NCI-H2196 (cell line): ENCODE results near the gene MTHFR.
A peak's percentile ranks its signal among the peaks of the same experiment; 100 is the strongest.

Source experiments
- DNase-seq: peaks from one replicate; lab custom pipeline; 2025; ENCODE audit not compliant: unreplicated experiment; lab: John Stamatoyannopoulos, UW

MTHFR gene

GRCh38 chr1:11736746-11737639 lies 68.8 kb downstream of the MTHFR start:
- peak; percentile 16 for DNase-seq

DNA sequence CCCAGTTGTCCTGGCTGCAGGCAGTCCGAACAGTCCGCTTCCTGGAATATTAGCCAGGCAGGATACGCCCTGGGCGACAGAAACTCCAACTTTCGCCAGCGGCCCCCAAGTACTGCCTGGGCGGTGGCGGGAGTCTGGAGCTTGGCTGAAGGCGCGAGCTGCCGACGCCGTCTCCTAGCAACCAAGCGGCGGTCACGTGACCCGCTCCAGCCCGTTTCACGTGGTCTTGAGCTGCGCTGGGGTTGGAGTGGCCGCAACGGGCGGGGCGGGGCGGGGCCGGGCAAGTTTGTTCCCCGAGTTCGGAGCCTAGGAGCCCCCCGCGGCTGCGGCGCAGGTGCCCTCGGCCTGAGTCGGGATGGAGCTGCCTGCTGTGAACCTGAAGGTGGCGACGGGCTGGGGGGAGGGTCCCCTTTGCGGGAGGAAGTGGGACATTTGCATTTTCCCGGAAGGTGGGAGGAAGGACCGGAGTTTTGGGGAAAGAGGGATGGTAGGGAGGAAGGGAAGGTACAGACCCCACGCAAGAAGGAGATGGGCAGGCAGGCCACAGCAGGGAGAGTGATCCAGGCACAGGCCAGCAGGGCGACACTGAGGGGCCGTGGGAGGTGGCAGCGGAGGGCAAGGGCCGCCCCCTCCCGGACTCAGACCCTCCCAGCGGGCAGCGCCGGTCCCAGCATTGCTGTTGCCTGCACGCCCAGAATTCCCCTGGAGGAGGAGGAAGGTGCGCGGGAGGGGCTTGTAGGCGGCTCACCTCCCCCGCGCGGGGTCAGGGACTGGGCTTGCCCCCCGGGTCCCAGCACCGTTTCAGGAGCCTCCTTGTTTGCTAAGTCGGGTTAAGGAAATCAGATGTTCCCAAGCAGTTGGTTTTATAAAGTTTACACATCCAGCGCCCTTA lies 69.7 kb downstream of the MTHFR start, which contains the start of gene AGTRAP:
Gene AGTRAP, plus strand, starts transcription at position 283 of the 892 bp plus-strand sequence. Its CDS starts 73 bp downstream, at position 356.
- peak; percentile 94 for DNase-seq
